Keratinocyte (primary cell): Measurements from ENCODE around the gene SRPK1. TPM values are rescaled to one million over a fixed set of nuclear protein-coding genes. Genes with fewer than 3 reads are reported as not detected.

Experiments used
- DNase-seq: peaks from one replicate; pipeline ENCODE4 v3.0.0-alpha.2; 2011; ENCODE audit warnings: low read depth, missing footprints, low spot score
- FAIRE-seq: peaks from 2 replicates; lab custom pipeline; 2011; peaks lifted over from hg19 to GRCh38; lab: Jason Lieb, UNC
- H2AFZ ChIP-seq: 2 replicates; pipeline ENCODE4 v1.6.0; 2012; ENCODE audit warnings: low read length, control low read depth, inconsistent platforms; ENCODE audit not compliant: control insufficient read depth
- H3K27ac ChIP-seq: 2 replicates; pipeline ENCODE4 v1.5.1; 2011; ENCODE audit warnings: low read length; ENCODE audit not compliant: control insufficient read depth, insufficient read depth
- H3K27me3 ChIP-seq: 3 replicates; pipeline ENCODE4 v1.6.0; 2011; ENCODE audit warnings: low read length; ENCODE audit not compliant: control insufficient read depth, insufficient read depth; ENCODE audit errors: extremely low read depth
- H3K36me3 ChIP-seq, 2 experiments: 2 replicates in 1 of 2; 3 replicates in 1 of 2; pipeline ENCODE4 v1.5.1; 2011; ENCODE audit warnings: low read length in 2 of 2, mild to moderate bottlenecking in 1 of 2; ENCODE audit not compliant: control insufficient read depth in 2 of 2, insufficient read depth in 2 of 2; ENCODE audit errors: extremely low read depth in 1 of 2
- H3K4me1 ChIP-seq: 3 replicates; pipeline ENCODE4 v1.5.1; 2011; ENCODE audit warnings: low read length; ENCODE audit not compliant: control insufficient read depth, insufficient read depth; ENCODE audit errors: extremely low read depth
- H3K4me2 ChIP-seq: 3 replicates; pipeline ENCODE4 v1.6.0; 2011; ENCODE audit warnings: low read depth, low read length; ENCODE audit not compliant: control insufficient read depth, insufficient read depth; ENCODE audit errors: extremely low read depth
- H3K4me3 ChIP-seq, 3 experiments: fragments of 200-600 bp in 1 of 3; sonication (generic) in 1 of 3; 2 replicates in 2 of 3; 3 replicates in 1 of 3; pipeline ENCODE4 v1.5.1; 2011 to 2016; ENCODE audit warnings: low read length in 3 of 3, mild to moderate bottlenecking in 3 of 3, control low read depth in 2 of 3, inconsistent platforms in 1 of 3, low read depth in 1 of 3, mixed read lengths in 1 of 3, mixed run types in 1 of 3, moderate library complexity in 1 of 3; ENCODE audit not compliant: control insufficient read depth in 2 of 3, insufficient read depth in 2 of 3; ENCODE audit errors: extremely low read depth in 1 of 3
- H3K79me2 ChIP-seq: 2 replicates; pipeline ENCODE4 v1.6.0; 2012; ENCODE audit warnings: low read length; ENCODE audit not compliant: control insufficient read depth, insufficient read depth
- H3K9ac ChIP-seq: 3 replicates; pipeline ENCODE4 v1.6.0; 2011; ENCODE audit warnings: low read length; ENCODE audit not compliant: control insufficient read depth, insufficient read depth; ENCODE audit errors: extremely low read depth
- H3K9me1 ChIP-seq: 3 replicates; pipeline ENCODE4 v1.6.0; 2011; ENCODE audit warnings: low read length; ENCODE audit not compliant: control insufficient read depth, insufficient read depth; ENCODE audit errors: extremely low read depth
- H3K9me3 ChIP-seq: 2 replicates; pipeline ENCODE4 v1.5.1; 2012; ENCODE audit warnings: low read depth, low read length; ENCODE audit not compliant: control insufficient read depth
- H4K20me1 ChIP-seq: 3 replicates; pipeline ENCODE4 v1.6.0; 2011; ENCODE audit warnings: low read length; ENCODE audit not compliant: control insufficient read depth, insufficient read depth; ENCODE audit errors: extremely low read depth
- CTCF ChIP-seq, 3 experiments: IDR thresholded peaks in 1 of 3; conservative IDR thresholded peaks in 1 of 3; optimal IDR thresholded peaks in 1 of 3; 2 replicates in 2 of 3; 3 replicates in 1 of 3; pipeline versions ENCODE3 to v1.5.1; 2011; ENCODE audit warnings: low read length in 3 of 3, mild to moderate bottlenecking in 3 of 3, moderate library complexity in 2 of 3, control low read depth in 1 of 3, inconsistent platforms in 1 of 3; ENCODE audit not compliant: insufficient read depth in 2 of 3; ENCODE audit errors: extremely low read depth in 1 of 3
- EZH2 ChIP-seq: IDR thresholded peaks from one replicate; pipeline ENCODE4 v1.6.1; 2012; ENCODE audit warnings: inconsistent platforms, mild to moderate bottlenecking, low read length, moderate library complexity
- dilution Hi-C: fragments of 300-500 bp; cut with MboI; formaldehyde crosslinking; loops from one replicate; pipeline ENCODE4 v1.7.0; 2020; ENCODE audit warnings: low sequenced_read_pairs; ENCODE audit not compliant: extremely low pct_ligation_motif_present
- polyA plus RNA-seq, 5 experiments: library from polyadenylated mRNA; depleted of rRNA in 3 of 5; stranded (reverse) in 3 of 5; stranded (forward) in 1 of 5; unstranded in 1 of 5; fragments of >200 nt; gene quantifications; 1 replicate in 1 of 5; 2 replicates in 3 of 5; 3 replicates in 1 of 5; pipeline versions ENCODE4 v1.2.1 to v1.2.3, GENCODE V29; 2011 to 2012; ENCODE audit warnings: missing spikeins in 2 of 5, low read depth in 1 of 5, low replicate concordance in 1 of 5

Gene SRPK1
- polyA plus RNA-seq, 1 donor (not counting 4 experiments of a cell fraction or from before 2014, with no cell fraction given), result 64.1 TPM

DNA sequence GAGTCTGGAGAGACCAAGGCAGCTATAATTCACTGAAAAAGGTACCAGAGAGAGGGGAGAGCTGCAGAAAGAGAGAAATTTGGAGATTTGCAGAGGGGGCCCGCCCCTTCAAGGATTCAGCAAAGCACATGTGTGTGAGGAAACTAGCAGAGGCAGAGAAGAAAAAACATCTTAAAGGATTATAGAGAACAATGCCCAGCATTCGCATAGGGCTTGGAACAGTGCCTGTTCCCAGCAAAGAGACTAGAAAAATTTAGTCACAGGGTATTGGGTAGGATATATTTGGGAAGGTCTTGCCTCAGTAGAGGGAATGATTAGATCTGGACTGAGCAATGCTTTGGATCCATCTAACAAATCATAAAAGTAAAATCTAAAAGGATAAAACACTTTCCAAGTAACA, 44.0 kb downstream of the SRPK1 start:
- Histone ChIP-seq H3K27me3 (no peaks in the 10 kb centered on the region), H3K9ac (no peak overlapping the region), H3K4me3 (no peak overlapping the region), H3K9me3 (no peaks in the 10 kb centered on the region), H3K36me3 (peaks cover 8 to 11% of the 10 kb centered on the region in 2 experiments), H2AFZ (no peak overlapping the region), H3K27ac (no peak overlapping the region), H3K79me2 (no peaks in the 10 kb centered on the region), H3K4me1 (no peaks in the 10 kb centered on the region), H3K9me1 (no peaks in the 10 kb centered on the region), H3K4me2 (no peak overlapping the region), H4K20me1 (no peaks in the 10 kb centered on the region)
- dilution Hi-C loops, result no loop called here
- DNase-seq (no peak), FAIRE-seq (no peak)
- TF ChIP-seq EZH2 (no peak), CTCF (optimal IDR thresholded peaks at IDR 0.05 in 1 of 3, IDR thresholded peaks at IDR 0.05 in 1 of 3, conservative IDR thresholded peaks at IDR 0.05 in 1 of 3; ENCODE audit: extremely low read depth in 1 of 3, insufficient read depth in 2 of 3, low read length in 3 of 3) (no peak)

DNA sequence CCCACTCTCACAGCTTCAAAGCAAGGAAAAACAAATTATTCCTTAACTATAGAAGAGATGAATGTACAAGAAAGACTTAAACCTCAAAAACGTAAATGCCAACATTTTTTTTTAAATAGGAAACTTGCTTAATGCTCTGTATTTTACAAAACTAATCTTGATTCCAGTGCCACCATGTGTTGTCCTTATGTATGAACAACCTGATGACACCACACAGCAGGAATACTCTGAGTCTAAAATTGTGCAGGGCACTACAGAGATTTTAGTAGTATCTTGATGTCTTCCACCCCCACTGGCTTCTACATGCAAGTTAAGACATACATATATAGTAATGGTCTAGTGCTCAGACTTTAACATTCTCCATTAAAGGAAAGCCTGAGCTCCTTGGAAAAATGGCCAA, 46.2 kb downstream of the SRPK1 start:
- FAIRE-seq, result no peak
- no peak for DNase-seq
- TF ChIP-seq EZH2 (no peak), CTCF (optimal IDR thresholded peaks at IDR 0.05 in 1 of 3, IDR thresholded peaks at IDR 0.05 in 1 of 3, conservative IDR thresholded peaks at IDR 0.05 in 1 of 3; ENCODE audit: extremely low read depth in 1 of 3, insufficient read depth in 2 of 3, low read length in 3 of 3) (no peak)
- no peak overlapping the region for H2AFZ ChIP-seq
- no peaks in the 10 kb centered on the region for H3K9me3 ChIP-seq
- H4K20me1 ChIP-seq, result no peaks in the 10 kb centered on the region
- dilution Hi-C loops, result no loop called here
- H3K9me1 ChIP-seq, result no peaks in the 10 kb centered on the region
- H3K27me3 ChIP-seq, result no peaks in the 10 kb centered on the region
- H3K79me2 ChIP-seq, result no peaks in the 10 kb centered on the region
- no peak overlapping the region for H3K4me3 ChIP-seq
- no peak overlapping the region for H3K4me2 ChIP-seq
- H3K36me3 ChIP-seq, result peaks cover 2 to 13% of the 10 kb centered on the region in 2 experiments
- H3K9ac ChIP-seq, result no peak overlapping the region
- no peaks in the 10 kb centered on the region for H3K4me1 ChIP-seq
- H3K27ac ChIP-seq, result no peak overlapping the region
